ENCODE results near the gene SOX4.

GRCh38 chr6:21556968-21557721 is 36.4 kb upstream of the SOX4 start:
- no peak for TF ChIP-seq CTCF (IDR thresholded peaks at IDR 0.05)
- TF ChIP-seq POLR2A (IDR thresholded peaks at IDR 0.05) = no peak
- TF ChIP-seq EP300 (IDR thresholded peaks at IDR 0.05) = peak in 1 of 2 donors; percentile 72
